Neural progenitor cell (in vitro differentiated cells): ENCODE results near the gene MAPK9.

Source experiments
- EZH2 ChIP-seq: fragments of 200-600 bp; sonication (generic); IDR thresholded peaks from 2 replicates; pipeline ENCODE4 v1.6.1; 2017; ENCODE audit warnings: antibody characterized with exemption, mild to moderate bottlenecking, moderate library complexity
- TF ChIP-seq, protein P1 (sequence below): fragments of 200-600 bp; sonication (generic); IDR thresholded peaks from 2 replicates; pipeline ENCODE4 v1.5.1; 2017; ENCODE audit warnings: antibody characterized with exemption, mild to moderate bottlenecking

DNA sequence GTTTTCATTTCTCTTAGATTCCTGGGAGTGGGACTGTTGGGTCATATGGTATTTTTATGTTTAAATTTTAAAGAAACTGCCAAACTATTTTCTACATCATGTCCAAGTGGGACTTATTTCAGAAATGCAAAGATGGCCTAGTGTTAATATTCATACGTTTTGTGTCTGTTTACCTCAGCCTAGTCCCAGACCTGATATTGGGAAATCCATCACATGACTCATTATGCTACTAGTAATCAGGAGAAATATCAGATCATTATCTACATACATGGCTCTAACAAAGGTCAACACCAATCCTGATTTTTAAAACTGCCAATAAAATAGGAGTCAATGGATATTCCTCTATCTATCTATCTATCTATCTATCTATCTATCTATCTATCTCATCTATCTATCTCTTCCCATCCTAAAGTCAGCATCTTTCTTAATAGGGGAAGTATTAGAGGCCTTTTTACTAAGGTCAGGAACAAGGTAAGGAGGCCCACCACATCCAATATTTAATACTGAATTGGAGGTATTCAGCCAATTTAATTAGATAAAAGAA lies 87.5 kb downstream of the MAPK9 start:
- TF ChIP-seq, protein P1, sequence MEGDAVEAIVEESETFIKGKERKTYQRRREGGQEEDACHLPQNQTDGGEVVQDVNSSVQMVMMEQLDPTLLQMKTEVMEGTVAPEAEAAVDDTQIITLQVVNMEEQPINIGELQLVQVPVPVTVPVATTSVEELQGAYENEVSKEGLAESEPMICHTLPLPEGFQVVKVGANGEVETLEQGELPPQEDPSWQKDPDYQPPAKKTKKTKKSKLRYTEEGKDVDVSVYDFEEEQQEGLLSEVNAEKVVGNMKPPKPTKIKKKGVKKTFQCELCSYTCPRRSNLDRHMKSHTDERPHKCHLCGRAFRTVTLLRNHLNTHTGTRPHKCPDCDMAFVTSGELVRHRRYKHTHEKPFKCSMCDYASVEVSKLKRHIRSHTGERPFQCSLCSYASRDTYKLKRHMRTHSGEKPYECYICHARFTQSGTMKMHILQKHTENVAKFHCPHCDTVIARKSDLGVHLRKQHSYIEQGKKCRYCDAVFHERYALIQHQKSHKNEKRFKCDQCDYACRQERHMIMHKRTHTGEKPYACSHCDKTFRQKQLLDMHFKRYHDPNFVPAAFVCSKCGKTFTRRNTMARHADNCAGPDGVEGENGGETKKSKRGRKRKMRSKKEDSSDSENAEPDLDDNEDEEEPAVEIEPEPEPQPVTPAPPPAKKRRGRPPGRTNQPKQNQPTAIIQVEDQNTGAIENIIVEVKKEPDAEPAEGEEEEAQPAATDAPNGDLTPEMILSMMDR: no peak
- TF ChIP-seq EZH2: no peak
